Astrocyte (in vitro differentiated cells and primary cell): ENCODE results near the gene LRRC30.

Source experiments
- EZH2 ChIP-seq: IDR thresholded peaks from 2 replicates; pipeline ENCODE4 v1.6.1; 2012; ENCODE audit warnings: mild to moderate bottlenecking, low read length, inconsistent platforms; ENCODE audit not compliant: insufficient read depth
- TF ChIP-seq, protein P1 (sequence below): IDR thresholded peaks from 2 replicates; pipeline ENCODE4 v1.5.1; 2011; ENCODE audit warnings: low read depth, mild to moderate bottlenecking, inconsistent platforms, low read length, moderate library complexity; ENCODE audit not compliant: insufficient read depth

DNA sequence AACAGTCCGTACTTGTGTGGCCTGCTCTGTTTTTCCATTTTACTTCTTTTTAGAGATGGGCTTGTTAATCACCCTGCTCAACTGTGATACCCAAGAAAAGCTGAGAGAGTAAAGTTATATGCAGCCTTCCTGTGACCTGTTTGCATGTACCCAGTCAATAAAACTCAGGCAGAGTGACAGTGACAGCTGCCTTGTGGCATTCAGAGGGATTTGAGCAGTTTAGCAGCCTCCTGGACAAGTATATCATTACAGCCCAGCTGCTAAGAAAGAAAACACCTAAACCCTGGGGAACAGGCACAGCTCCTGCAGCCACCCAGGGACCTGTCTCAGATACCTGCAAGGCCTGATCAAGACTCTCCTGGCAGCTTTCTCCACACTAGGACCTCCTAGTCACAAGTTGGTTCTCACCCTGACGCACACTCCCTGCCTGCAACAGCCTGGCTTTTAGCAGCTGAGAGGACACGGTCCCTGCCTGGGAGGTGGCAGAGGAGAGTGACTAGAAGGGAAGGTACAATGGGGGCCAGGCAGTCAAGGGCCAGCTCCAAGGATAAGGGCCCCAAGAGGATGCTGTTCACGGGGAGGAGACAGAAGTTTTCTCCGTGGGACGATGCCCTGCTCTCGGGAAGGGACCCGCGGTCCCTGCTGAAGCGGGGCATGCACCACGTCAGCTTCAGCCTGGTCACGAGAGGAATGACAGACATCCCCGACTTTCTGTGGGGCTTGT lies at the start of gene LRRC30:
- TF ChIP-seq, protein P1, sequence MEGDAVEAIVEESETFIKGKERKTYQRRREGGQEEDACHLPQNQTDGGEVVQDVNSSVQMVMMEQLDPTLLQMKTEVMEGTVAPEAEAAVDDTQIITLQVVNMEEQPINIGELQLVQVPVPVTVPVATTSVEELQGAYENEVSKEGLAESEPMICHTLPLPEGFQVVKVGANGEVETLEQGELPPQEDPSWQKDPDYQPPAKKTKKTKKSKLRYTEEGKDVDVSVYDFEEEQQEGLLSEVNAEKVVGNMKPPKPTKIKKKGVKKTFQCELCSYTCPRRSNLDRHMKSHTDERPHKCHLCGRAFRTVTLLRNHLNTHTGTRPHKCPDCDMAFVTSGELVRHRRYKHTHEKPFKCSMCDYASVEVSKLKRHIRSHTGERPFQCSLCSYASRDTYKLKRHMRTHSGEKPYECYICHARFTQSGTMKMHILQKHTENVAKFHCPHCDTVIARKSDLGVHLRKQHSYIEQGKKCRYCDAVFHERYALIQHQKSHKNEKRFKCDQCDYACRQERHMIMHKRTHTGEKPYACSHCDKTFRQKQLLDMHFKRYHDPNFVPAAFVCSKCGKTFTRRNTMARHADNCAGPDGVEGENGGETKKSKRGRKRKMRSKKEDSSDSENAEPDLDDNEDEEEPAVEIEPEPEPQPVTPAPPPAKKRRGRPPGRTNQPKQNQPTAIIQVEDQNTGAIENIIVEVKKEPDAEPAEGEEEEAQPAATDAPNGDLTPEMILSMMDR: no peak
- TF ChIP-seq EZH2: no peak
